HEK293 (cell line): ENCODE results near the gene TNFRSF6B.

Source experiments
- ZNF639 ChIP-seq: fragments of 450-650 bp; formaldehyde crosslinking; IDR thresholded peaks from 2 replicates; pipeline ENCODE4 v1.5.1; 2016; ENCODE audit warnings: missing biosample characterization, missing genetic modification characterization
- ZSCAN16 ChIP-seq: fragments of 450-650 bp; formaldehyde crosslinking; IDR thresholded peaks from 2 replicates; pipeline ENCODE4 v1.5.1; 2016; ENCODE audit warnings: missing biosample characterization, missing genetic modification characterization
- TF ChIP-seq, protein P1 (sequence below): fragments of 450-650 bp; formaldehyde crosslinking; IDR thresholded peaks from 2 replicates; pipeline ENCODE4 v1.5.1; 2016; ENCODE audit warnings: missing biosample characterization, missing genetic modification characterization

- TF ChIP-seq, protein P1, sequence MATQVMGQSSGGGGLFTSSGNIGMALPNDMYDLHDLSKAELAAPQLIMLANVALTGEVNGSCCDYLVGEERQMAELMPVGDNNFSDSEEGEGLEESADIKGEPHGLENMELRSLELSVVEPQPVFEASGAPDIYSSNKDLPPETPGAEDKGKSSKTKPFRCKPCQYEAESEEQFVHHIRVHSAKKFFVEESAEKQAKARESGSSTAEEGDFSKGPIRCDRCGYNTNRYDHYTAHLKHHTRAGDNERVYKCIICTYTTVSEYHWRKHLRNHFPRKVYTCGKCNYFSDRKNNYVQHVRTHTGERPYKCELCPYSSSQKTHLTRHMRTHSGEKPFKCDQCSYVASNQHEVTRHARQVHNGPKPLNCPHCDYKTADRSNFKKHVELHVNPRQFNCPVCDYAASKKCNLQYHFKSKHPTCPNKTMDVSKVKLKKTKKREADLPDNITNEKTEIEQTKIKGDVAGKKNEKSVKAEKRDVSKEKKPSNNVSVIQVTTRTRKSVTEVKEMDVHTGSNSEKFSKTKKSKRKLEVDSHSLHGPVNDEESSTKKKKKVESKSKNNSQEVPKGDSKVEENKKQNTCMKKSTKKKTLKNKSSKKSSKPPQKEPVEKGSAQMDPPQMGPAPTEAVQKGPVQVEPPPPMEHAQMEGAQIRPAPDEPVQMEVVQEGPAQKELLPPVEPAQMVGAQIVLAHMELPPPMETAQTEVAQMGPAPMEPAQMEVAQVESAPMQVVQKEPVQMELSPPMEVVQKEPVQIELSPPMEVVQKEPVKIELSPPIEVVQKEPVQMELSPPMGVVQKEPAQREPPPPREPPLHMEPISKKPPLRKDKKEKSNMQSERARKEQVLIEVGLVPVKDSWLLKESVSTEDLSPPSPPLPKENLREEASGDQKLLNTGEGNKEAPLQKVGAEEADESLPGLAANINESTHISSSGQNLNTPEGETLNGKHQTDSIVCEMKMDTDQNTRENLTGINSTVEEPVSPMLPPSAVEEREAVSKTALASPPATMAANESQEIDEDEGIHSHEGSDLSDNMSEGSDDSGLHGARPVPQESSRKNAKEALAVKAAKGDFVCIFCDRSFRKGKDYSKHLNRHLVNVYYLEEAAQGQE (tag by site-specific recombination) = no peak; the same call in 1 of the 2 replicates
- TF ChIP-seq ZSCAN16 (tag by site-specific recombination) = no peak
- no peak for TF ChIP-seq ZNF639
Observed at GRCh38 chr20:63658749-63659187, 37.7 kb upstream of the TNFRSF6B start.
